NCI-H82 treated with DMSO at 0.1 percent for 48 hours (cell line): ENCODE data around the gene H6PD.

Source experiments
- DNase-seq: peaks from one replicate; lab custom pipeline; 2025; ENCODE audit not compliant: unreplicated experiment; lab: John Stamatoyannopoulos, UW

H6PD gene

DNA sequence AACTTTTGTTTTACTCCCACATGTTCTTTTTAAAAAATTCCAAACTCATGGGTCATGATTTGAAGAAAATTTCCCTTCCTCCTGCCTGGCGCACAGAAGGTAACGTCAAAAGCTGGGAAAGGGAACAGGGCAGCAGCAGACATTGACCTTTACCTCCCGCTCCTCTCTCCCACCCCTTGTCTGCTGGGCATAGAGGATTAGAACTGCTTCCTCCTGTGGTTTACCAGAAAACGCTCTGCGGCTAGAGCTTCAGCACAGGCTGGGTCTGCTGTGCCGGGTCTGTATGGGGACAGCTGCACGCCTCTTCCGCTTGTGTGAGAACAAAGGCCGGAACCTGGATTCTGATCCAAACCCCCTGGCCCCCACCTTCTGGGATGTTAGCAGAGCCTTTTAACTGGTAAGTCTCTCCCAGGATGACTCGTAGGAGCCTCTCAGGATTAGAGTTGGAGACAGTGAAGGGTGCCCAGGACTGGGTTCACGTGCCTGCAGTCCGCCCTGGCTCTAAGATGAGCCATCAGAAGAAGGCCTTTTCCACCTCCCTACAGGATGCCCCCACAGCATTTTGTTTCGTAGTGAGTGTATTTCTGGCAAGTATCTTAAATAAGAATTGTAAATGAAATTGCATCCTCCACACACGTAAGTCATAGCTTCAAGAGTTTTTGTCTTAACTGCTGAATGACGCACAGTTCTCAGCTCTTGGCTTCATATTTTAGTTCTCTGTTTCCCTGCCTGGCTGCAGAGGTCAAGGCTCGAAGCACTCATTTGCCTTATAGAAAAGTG lies 5.2 kb downstream of the H6PD start:
- no peak for DNase-seq

DNA sequence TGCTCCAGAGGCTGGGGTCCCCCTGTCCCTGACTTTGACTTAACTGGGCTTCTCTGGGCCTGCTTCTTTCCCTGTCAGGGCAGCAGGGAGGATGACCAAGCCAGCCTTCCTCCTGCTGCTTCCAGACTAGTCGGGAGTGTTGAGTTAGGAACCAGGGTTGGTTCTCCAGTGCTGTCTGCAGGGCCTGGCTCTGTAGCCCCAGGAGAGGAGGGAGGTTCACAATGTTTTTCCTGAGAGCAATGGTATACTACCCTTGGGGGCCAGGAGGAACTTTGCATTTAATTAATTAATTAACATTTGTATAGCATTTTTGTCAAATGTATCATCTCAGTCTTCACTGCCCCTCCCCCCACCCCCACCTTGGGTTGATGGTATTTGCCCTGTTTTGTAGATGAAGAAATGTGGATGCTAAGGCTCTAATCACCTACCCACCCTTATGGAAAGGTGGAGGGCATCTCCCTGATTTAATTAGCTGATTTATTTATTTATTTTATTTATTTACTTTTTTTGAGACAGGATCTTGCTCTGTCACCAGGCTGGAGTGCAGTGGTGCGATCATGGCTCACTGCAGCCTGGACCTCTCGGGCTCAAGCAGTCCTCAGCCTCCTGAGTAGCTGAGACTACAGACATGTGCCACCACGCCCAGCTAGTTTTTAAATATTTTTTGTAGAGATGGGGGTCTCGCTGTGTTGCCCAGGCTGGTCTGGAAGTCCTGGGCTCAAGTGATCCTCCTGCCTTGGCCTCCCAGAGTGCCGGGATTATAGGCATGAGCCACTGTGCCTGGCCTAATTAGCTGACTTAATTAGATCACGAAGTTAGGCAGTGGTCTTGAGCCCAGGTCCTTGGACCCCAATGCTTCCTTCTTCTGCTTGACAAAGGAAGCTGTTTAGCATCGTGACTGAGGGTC lies 6.6 kb downstream of the H6PD start:
- no peak for DNase-seq

DNA sequence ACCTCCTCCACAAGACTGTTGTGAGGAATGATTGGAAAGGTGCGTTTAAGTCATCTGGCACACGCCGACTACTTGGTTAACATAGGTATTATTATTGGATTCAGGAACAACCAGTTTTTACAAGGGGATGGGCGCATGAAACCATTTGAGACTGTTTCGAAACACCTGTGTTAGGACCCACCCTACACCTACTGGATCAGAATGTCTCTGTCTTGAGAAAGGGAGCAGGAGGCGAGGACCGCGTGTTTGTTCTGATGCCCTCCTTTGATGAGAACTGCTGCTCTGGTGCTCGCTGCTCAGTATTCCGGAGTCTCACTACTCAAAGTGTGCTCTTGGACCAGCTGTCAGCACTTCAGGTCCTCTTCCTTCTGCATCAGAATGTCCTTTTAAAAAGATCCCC lies 7.3 kb downstream of the H6PD start:
- no peak for DNase-seq

DNA sequence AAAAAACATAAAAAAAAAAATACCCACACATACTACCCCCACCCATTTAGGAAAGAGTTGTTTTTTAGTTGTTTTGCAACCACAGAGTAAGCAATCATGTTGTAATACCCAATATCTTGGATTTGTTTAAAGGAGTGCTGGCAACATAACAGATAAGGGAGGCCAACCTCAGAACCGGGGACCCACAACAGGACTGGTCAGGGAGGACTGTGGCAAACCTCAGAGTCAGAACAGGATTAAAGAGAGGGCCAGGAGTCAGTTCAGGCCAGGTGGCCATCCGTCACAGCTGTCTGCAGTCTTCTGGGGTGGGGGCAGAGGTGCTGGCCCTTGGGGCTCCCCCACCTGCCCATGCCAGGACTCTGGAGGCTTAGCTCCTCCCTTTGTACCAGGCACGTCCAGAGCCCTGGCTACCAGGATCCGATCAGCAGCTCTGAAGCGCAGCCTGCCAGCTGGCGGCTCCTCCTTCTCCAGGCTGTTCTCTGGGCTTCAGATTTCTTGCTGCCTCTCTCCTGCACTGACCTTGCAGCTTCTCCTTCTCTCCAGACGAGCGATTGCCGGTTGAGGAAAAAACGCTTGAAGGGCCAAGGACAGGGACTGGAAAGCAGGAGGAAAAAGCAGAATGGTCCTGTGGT lies 7.9 kb downstream of the H6PD start:
- no peak for DNase-seq

DNA sequence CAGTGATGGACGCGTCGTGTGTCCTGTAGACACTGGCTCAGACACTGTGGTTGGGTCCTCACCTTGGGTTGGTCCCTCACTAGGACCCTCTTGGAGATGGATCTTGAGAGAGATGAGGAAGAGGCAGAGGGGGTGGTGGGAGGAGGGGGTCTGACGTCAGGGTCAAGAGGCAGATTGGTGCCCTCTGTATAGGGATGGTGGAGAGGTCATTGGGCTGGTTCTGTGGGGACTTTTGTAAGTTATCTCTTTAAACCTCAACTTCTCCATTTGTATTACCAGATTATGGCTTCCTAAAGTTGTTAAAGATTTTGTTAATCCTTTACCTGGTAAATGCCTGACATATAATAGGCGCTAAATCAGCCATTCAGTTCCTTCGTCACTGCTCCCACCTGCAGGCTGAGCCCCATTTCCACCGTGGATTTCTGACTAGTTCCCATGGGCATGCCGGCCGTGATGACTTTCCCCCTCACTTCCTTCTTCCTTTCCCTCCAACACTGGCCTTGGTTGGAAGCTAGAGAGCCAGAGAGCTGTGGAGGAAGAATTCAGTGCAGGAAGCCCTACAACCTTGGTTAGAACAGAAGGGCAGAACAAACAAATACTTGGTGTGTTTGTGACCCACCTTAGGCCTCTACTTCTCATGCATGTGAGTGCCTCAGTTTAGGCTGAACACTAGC lies 8.6 kb downstream of the H6PD start:
- no peak for DNase-seq

DNA sequence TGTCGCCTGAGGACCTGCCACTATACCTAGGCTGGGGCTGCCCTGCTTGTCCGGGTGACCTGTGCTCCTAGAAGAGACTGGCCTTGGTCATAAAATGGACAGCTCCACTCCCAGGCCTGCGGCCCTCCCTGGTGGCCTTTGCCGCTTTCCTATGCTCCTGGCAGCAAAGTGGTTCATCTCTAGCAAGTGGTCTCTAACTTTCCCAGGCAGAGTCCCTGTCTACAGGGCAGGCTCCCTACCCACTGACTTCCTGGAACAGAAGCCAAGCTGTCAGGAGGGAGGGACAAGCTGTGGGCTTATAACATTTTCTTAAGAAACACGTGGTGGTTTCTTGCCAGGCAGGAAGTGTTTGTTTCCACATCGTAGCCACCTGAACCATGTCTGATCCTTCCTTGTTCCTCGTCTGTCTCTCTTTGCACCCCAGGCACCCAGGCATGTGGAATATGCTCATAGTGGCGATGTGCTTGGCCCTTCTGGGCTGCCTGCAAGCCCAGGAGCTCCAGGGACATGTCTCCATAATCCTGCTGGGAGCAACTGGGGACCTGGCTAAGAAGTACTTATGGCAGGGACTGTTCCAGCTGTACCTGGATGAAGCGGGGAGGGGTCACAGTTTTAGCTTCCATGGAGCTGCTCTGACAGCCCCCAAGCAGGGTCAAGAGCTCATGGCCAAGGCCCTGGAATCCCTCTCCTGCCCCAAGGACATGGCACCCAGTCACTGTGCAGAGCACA lies 10.1 kb downstream of the H6PD start:
- DNase-seq, result no peak

DNA sequence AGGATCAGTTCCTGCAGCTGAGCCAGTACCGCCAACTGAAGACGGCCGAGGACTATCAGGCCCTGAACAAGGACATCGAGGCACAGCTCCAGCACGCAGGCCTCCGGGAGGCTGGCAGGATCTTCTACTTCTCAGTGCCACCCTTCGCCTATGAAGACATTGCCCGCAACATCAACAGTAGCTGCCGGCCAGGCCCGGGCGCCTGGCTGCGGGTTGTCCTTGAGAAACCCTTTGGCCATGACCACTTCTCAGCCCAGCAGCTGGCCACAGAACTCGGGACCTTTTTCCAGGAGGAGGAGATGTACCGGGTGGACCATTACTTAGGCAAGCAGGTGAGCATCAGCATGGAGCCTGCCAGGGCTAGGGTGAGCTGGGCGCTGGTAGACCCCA lies 10.7 kb downstream of the H6PD start:
- DNase-seq, result no peak

DNA sequence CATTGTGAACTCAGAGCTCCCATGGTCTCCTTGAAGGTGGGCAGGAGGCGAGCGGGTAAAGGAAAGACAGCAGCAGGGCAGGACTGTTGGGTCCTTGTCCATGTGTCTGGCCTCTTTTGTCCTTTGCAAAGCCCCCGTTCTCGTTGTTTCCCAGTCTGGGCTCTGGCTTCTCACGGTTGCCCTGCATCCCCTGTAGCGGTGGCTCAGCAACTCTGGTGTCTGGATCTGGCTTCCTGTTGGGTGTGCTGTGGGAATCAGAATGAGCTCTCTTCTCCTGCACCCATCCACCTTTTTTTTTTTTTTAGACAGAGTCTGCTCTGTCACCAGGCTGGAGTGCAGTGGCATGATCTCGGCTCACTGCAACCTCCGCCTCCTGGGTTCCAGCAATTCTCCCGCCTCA lies 11.1 kb downstream of the H6PD start:
- DNase-seq, result no peak

DNA sequence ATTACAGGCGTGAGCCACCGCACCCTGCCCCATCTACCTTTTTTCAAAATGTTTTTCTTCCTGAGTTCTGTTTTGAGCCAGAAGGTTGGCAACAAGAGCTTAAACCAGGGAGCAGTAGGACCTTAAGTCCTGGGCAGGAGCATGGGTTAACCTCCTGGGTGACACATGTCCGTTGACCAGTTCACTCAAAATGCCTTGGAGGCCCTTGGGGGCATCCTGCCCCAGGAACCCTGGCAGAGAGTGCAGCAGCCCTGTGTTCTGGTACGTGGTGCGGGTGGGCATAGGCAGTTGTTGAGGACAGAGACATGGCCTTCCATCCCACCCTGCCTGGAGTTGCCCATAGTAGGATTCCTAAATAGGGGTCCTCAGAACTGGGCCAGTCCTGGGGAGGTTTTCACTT lies 11.6 kb downstream of the H6PD start:
- no peak for DNase-seq

DNA sequence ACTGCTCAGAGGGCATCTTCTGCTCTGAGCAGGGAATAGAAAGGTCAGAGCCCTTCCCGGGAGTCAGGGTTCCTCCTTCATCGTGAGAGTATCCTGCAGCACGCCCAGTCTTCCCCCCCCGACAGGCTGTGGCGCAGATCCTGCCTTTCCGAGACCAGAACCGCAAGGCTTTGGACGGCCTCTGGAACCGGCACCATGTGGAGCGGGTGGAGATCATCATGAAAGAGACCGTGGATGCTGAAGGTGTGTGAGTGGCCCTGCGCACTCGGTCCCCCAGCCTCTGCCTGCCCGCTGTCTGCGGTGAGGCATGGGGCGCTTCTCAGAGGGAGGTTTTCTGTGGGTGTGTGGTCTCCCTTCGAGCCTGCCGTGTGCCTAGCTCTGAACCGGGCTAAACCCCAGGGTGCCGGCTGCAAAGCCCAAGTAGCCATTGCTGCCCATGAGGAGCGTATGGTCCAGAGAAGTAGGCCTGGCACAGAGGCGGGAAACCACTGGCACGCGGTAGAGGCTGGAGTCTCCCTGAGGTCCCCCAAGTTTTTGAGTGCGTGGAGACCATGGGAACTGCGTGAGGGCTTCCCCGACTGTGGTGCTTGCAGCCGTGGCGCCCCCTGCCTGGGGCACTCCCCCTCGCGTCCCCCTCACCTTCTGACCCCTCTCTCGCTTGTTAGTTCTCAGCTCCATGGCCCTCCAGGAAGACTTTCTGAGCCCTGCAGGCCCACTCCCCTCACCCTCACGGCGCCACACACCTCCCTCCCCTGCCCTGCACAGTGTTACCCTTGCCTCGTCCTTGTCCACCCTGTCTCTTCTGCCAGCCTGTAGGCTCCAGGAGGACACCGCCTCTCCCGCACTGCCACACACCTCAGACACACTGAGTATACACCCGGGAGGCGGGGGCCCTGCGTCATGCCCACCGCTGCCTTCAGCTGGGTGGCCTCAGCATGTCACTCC lies 12.5 kb downstream of the H6PD start:
- no peak for DNase-seq

DNA sequence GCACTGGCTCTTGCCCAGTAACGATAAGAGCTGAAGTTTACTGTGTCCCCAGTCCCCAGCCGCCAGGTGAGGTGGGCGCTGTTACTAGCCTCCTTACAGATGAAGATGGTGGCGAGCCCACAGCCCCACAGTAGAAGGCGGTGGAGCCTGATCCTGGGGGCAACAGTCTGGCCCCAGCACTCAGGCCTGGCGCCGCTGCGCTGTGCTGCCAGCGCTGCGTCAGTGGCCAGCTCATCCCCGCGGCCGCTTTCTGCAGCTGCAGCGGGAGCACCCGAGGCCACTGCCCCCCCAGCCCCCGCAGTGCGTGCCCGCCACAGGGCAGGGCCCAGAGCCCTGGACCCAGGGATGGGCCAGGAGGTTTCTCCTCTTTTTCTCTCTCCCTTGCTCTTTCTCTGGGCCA lies 13.3 kb downstream of the H6PD start:
- DNase-seq, result no peak

DNA sequence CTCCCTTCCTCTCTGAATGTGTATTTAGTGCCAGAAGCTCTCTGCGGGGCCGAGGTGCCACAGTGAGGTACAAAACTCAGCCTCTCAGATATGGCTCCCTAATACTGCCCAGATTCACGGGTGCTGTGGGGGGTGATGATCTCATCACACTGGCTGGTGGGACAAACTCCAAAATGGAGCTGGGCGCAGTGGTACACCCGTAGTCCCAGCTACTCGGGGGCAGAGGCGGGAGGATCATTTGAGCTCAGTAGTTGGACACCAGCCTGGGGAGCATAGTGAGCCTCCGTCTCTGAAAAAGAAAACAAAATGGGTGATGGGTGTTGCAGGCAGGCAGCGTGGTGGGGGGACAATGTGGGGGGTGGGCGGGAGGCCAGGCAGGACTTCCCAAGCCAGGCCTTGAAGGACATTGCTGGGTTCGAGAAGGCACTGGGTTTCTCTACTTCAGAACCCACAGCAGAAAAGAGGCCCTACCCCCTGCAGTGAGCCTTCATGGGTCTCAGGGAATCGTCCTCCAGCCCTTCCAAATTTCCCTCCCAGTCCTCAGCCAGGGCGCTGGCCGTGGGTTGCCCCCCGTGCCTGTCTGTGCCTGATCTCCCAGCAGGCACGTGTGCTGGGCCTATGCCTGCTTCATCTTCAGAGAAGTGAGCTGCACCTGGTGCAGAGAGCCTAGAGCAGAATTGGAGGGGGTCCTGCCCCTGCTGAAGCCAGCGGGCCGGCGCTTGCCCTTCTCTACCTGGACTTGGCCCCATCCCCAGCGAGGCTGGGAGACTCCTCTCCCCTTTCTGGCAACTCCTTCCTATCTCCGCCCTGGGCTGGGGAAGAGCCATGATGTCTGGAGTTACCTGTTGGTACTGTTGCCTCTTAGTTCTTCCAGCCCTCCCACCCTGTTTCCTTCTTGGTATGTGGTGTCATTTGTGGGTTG lies 14.0 kb downstream of the H6PD start:
- no peak for DNase-seq

DNA sequence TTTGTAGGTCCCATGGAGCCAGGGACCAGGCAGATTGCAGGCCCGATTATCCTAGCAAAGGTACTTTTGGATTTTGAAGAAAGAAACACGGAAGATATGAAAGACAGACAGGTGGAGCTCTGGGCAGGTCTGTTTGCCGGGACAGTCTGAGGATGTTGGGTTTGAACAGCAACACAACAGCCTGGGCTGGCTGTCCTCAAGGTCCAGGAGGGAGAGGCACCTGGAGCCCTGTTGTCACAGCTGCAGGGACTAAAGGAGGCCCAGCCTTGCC lies 14.6 kb downstream of the H6PD start:
- no peak for DNase-seq

DNA sequence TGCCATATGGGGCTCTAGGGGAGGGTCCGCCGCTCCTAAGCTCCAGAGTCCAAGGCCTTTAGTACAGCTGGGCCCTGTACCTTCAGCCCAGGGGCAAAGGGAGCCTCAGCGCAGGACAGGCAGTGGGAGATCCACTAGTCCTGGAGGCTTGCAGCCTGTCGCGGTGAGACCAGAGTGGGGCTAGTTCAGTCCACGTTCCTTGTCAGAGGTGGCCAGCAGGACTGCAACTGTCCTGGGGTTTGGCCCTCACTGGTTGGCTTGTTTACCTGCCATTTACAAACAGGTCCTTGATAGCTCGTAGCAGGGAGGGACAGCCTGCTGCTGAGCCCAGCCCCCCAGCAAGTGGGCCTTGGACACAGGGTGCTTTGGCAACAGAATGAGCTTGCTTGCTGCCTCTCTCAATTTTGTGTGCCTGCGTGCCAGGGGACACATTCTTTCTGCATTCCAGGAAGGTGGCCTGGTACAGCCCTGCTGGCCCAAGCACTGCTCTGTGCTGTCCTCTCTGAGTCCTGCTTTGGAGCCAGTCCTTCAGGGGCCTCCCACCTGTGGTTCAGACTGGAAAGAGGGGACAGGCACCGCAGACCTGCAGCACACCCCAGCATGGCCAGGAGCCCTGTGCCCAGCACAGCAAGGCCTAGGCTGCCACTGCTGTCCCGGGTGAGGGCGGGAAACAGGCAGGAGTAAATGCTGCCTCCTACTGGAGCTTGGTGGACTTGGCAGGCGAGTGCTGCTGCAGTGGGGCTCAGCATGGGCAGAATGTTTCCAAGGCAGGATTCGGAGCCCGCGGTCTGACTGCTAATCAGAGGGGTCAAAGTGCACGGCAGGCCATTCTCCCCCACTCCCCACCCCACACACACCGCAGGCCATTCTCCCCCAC lies 15.2 kb downstream of the H6PD start:
- no peak for DNase-seq

DNA sequence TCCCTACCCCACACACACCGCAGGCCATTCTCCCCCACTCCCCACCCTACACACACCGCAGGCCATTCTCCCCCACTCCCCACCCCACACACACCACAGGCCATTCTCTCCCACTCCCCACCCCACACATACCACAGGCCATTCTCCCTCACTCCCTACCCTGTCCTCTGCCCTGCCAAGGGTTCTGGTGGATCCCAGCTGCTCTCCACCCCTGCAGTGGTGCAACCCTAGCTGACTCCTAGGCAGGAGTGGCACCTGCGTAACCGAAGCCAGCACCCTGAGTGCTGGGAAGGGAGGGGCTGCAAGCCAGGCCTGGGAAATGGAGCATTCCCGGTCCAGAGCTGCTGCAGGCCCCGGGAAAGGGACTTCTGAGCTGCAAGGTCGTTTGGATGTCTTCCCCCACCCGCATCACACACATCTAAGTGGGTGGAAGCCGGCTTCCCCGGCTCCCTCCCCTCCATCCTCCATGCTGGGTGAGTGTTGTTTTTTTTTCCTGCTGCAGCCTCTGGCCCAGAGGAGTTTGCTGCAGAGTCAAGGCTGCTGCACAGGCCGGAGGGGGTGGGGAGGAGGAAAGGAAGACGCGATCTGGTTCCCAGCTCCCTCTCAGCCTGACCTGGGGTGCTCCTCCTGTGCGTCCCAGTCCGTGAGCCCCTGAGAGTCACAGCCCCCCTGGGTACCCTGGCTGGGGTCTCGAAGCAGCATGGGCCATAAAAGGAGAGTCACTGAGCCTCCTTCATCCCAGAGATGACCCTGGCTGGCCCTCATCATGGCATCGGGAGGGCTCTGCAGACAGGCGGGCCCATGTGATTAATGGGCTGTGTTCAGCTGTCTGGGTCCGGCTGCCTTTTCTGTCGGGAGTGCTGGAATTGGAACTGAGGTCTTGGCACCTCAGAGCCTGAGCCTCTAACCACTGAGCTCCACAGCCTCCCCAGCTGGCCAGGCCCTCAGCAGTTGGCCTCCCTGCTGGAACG lies 16.1 kb downstream of the H6PD start:
- DNase-seq, result no peak

DNA sequence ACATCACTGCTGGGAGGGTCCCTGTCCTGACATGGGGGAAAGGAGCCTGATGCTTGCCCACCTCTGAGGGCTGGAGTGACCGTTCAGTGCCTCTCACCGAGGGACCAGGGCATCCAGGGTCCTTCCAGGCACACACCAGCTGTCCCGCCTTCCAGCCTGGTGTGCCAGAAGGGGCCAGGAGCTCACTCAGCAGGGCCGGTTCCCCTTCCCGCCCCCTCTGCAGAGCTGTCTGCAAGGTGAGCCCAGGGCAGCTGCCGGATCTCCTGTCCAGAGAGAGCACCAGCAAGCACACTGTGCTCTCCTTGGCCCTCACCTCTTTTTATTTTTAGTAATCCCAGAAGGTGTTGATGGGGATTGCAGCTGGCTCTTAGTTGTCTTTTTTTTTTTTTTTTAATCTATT lies 16.9 kb downstream of the H6PD start:
- DNase-seq, result no peak

DNA sequence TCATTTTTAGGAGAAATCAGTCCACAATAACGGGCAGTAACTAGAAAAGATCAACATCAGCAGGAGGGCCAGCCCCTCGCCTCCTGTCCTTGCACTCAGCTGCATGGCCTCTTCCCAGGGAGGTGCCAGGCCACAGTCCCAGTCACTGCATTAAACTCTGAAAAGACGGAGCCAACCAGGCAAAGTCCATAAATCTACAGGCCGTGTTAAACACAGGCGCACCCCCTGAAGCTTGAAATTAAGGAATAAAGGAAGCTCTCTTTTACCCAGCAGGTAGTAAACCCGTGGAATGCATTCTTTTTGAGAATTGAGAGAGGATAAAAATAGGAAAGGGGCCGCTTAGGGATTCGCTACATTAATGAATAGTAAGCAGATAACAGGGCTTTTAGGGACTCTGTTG lies 18.4 kb downstream of the H6PD start:
- no peak for DNase-seq
